ENCODE results near the gene CNOT6. TPM values are rescaled to one million over a fixed set of nuclear protein-coding genes. Genes with fewer than 3 reads are reported as not detected.
"Not testable (repeated sequence)": the region's sequence is repeated elsewhere in the genome, so short reads cannot be mapped to it uniquely, and the experiment has no call there.

Gene CNOT6
- total and polyA plus RNA-seq, 11 donors: 3.1 to 18.8 (median 12.9) TPM

- Histone ChIP-seq H3K4me1 (peaks cover 0 to 26% (median 13%) of the 10 kb centered on the region in 12 donors), H3K4me3 (no peak overlapping the region), H3K27me3 (no peaks in the 10 kb centered on the region), H3K27ac (no peak overlapping the region), H3K36me3 (peaks cover 0 to 23% (median 7%) of the 10 kb centered on the region in 9 donors), H3K9me3 (no peaks in the 10 kb centered on the region)
- intact Hi-C loops (cut with DNase I): no loop called here
- no peak for TF ChIP-seq CTCF (IDR thresholded peaks at IDR 0.05)
- TF ChIP-seq POLR2A (IDR thresholded peaks at IDR 0.05): no peak
- WGBS, 4 donors: 96 to 98% (median 98%) methylated on average over 15 of the region's 15 CpGs
- no peak for ATAC-seq
- DNase-seq: no peak
Measured at GRCh38 chr5:180527659-180528058, 33.5 kb downstream of the CNOT6 start.

GRCh38 chr5:180531036-180531585 lies 36.9 kb downstream of the CNOT6 start:
- H3K27ac ChIP-seq; H3K4me1 ChIP-seq; H3K27me3 ChIP-seq; H3K4me3 ChIP-seq; intact Hi-C loops (cut with DNase I); DNase-seq; ATAC-seq; H3K9me3 ChIP-seq: not testable (repeated sequence)
- 92 to 98% (median 96%) methylated on average over 14 to 42 of the region's 43 CpGs for WGBS, 4 donors
- H3K36me3 ChIP-seq: peaks cover 0 to 35% (median 18%) of the 10 kb centered on the region in 9 donors

- WGBS, 4 donors: 97 to 100% (median 100%) methylated on average over 1 of the region's 1 CpG
- intact Hi-C loops (cut with DNase I): no loop called here
Measured at GRCh38 chr5:180532268-180532667, 38.1 kb downstream of the CNOT6 start.

GRCh38 chr5:180533845-180534244 lies 39.7 kb downstream of the CNOT6 start:
- H3K36me3 ChIP-seq: peaks cover 0 to 35% (median 21%) of the 10 kb centered on the region in 9 donors
- intact Hi-C loops (cut with DNase I): no loop called here
- no peaks in the 10 kb centered on the region for H3K27me3 ChIP-seq
- WGBS, 4 donors: 77 to 92% (median 82%) methylated on average over 1 of the region's 1 CpG
- H3K4me3 ChIP-seq: no peak overlapping the region
- no peaks in the 10 kb centered on the region for H3K9me3 ChIP-seq
- no peak for TF ChIP-seq CTCF (IDR thresholded peaks at IDR 0.05)
- no peak for TF ChIP-seq POLR2A (IDR thresholded peaks at IDR 0.05)
- H3K27ac ChIP-seq: no peak overlapping the region
- DNase-seq (no peak), ATAC-seq (no peak)
- no peaks in the 10 kb centered on the region for H3K4me1 ChIP-seq

More at GRCh38 chr5:180532268-180532667, 38.1 kb downstream of the CNOT6 start:
- H3K27me3 ChIP-seq: no peaks in the 10 kb centered on the region
- H3K36me3 ChIP-seq: peaks cover 0 to 35% (median 21%) of the 10 kb centered on the region in 9 donors
- TF ChIP-seq CTCF (IDR thresholded peaks at IDR 0.05): no peak
- TF ChIP-seq POLR2A (IDR thresholded peaks at IDR 0.05): no peak
- no peak overlapping the region for H3K4me3 ChIP-seq
- no peaks in the 10 kb centered on the region for H3K9me3 ChIP-seq
- ATAC-seq (no peak), DNase-seq (no peak)
- no peaks in the 10 kb centered on the region for H3K4me1 ChIP-seq
- no peak overlapping the region for H3K27ac ChIP-seq

GRCh38 chr5:180535573-180535972 lies 41.4 kb downstream of the CNOT6 start:
- Histone ChIP-seq H3K27me3 (no peaks in the 10 kb centered on the region), H3K4me1 (no peaks in the 10 kb centered on the region), H3K9me3 (no peaks in the 10 kb centered on the region), H3K27ac (no peak overlapping the region), H3K36me3 (peaks cover 0 to 24% (median 12%) of the 10 kb centered on the region in 9 donors), H3K4me3 (no peak overlapping the region)
- intact Hi-C loops (cut with DNase I): no loop called here
- WGBS, 4 donors: 82 to 88% (median 85%) methylated on average over 4 of the region's 4 CpGs
- DNase-seq: no peak
- TF ChIP-seq CTCF (IDR thresholded peaks at IDR 0.05): no peak
- TF ChIP-seq POLR2A (IDR thresholded peaks at IDR 0.05): no peak
- no peak for ATAC-seq

Data from heart left ventricle (tissue), 16 donors.